ENCODE results near the gene ENPP1.

GRCh38 chr6:131828080-131828479, 20.3 kb downstream of the ENPP1 start:
- no peak for TF ChIP-seq CTCF (IDR thresholded peaks at IDR 0.05; ENCODE audit: low read depth, low read length, poor library complexity, severe bottlenecking)
- TF ChIP-seq EZH2phosphoT487 (IDR thresholded peaks at IDR 0.05; ENCODE audit: borderline replicate concordance, low read length) = no peak

Measured in DOHH2 (cell line).